Ovary (tissue), 9 donors: ENCODE data around the gene ECM1. TPM values are rescaled to one million over a fixed set of nuclear protein-coding genes. Genes with fewer than 3 reads are reported as not detected.

Experiments
- DNase-seq, 5 donors: peaks; one replicate each; pipeline ENCODE4 v3.0.0-alpha.2; 2019 to 2020
- H3K27ac ChIP-seq, 2 donors: fragments of 200-600 bp; one replicate each; pipeline versions ENCODE4 v1.5.1 to v1.8.0; 2019 to 2022
- H3K27me3 ChIP-seq: fragments of 200-600 bp; one replicate; pipeline ENCODE4 v1.8.0; 2022
- H3K36me3 ChIP-seq: fragments of 200-600 bp; sonication (generic); one replicate; pipeline ENCODE4 v1.5.1; 2019
- H3K4me1 ChIP-seq: one replicate; pipeline ENCODE4 v1.8.1; 2013; ENCODE audit warnings: mild to moderate bottlenecking, moderate library complexity; ENCODE audit not compliant: insufficient read depth
- H3K4me3 ChIP-seq: fragments of 200-600 bp; sonication (generic); one replicate; pipeline ENCODE4 v1.5.1; 2017
- H3K9me3 ChIP-seq, 2 donors: fragments of 200-600 bp in 1 of 2; sonication (generic) in 1 of 2; one replicate each; pipeline versions ENCODE4 v1.5.1 to v1.8.1; 2013 to 2019; ENCODE audit warnings: mild to moderate bottlenecking in 1 of 2, moderate library complexity in 1 of 2
- CTCF ChIP-seq, 3 donors: fragments of 450-650 bp in 2 of 3; fragments of 200-600 bp in 1 of 3; IDR thresholded peaks; one replicate each; pipeline versions ENCODE4 v1.5.1 to v1.8.0; 2016 to 2022; ENCODE audit warnings: antibody characterized with exemption in 3 of 3, mild to moderate bottlenecking in 1 of 3
- EP300 ChIP-seq: sonication (generic); formaldehyde crosslinking; IDR thresholded peaks from one replicate; pipeline ENCODE4 v1.6.1; 2017; ENCODE audit warnings: antibody characterized with exemption
- POLR2A ChIP-seq: fragments of 450-650 bp; IDR thresholded peaks from one replicate; pipeline ENCODE4 v1.6.1; 2017; ENCODE audit warnings: antibody characterized with exemption, mild to moderate bottlenecking, moderate library complexity
- WGBS, 3 donors: extraction: QIAGEN DNeasy Blood & Tissue Kit in 1 of 3; methylation state at CpG; one replicate each; pipeline versions ENCODE4 v1.1.5 to v1.1.7; 2013 to 2017; 5-methylcytosine and 5-hydroxymethylcytosine counted together
- intact Hi-C, 4 donors: fragments of 100-400 bp; cut with DNase I; formaldehyde crosslinking; loops; one replicate each; pipeline versions ENCODE4 v1.11.0 to v1.15.1; 2022 to 2023
- polyA plus RNA-seq, 2 donors: library from polyadenylated mRNA; stranded (reverse); fragments of 200-250 nt in 1 of 2; fragments of 350-450 nt in 1 of 2; fragmentation: Illumina TruSeq in 1 of 2; extraction: RNeasy Lipid Tissue Mini Kit (QIAGEN cat#74804) in 1 of 2; gene quantifications; one replicate each; pipeline ENCODE4 v1.2.3, GENCODE V29; 2013 to 2014
- total RNA-seq, 7 donors: library from RNA; depleted of rRNA in 2 of 7; stranded (reverse); fragments of >200 nt in 2 of 7; fragmentation: NEBNext Ultra II Directional in 3 of 7; extraction: Animal tissue kit (Norgen Biotek cat#: 25700) in 3 of 7; gene quantifications; one replicate each; pipeline versions ENCODE4 v1.1.0 to v1.2.4, GENCODE V29; 2016 to 2023
- donor health status: DM: no; HTN: no; CAD: no; lungs with moderate emphysema.
- donor health status: DM: no; HTN: no; CAD: no.
- donor health status: Bipolar disorder and iron deficiency.
- donor health status: DM: yes; HTN: yes; CAD: no.
- donor health status: DM: no; HTN: no; CAD: no.
- donor health status: DM: yes; HTN: yes; CAD: no.

ECM1 gene
- total and polyA plus RNA-seq, 9 donors = 1.8 to 16.7 (median 6.2) TPM

- H3K4me3 ChIP-seq = no peak overlapping the region
- TF ChIP-seq CTCF (IDR thresholded peaks at IDR 0.05) (no peak), EP300 (no peak), POLR2A (no peak)
- H3K27me3 ChIP-seq = no peaks in the 10 kb centered on the region
- H3K27ac ChIP-seq = peak overlapping the region; percentile 85 to 89
- 54 to 62% (median 60%) methylated on average over 11 to 12 of the region's 12 CpGs for WGBS, 3 donors
- peaks cover 16% of the 10 kb centered on the region for H3K4me1 ChIP-seq
- no peaks in the 10 kb centered on the region for H3K36me3 ChIP-seq
- intact Hi-C loops = loop anchor here in 3 of 4 donors (10.0 kb wide), 3 partner anchors 72 to 262 kb away; partner anchors contain the start of genes ENSA (in 1 of the 3) and GOLPH3L (in 1 of the 3)
- peak in 4 of 5 donors; percentile 57 to 65 (median 62) for DNase-seq
- H3K9me3 ChIP-seq = no peaks in the 10 kb centered on the region
These were observed 45.0 kb downstream of the ECM1 start for GRCh38 chr1:150552911-150553289.

DNA sequence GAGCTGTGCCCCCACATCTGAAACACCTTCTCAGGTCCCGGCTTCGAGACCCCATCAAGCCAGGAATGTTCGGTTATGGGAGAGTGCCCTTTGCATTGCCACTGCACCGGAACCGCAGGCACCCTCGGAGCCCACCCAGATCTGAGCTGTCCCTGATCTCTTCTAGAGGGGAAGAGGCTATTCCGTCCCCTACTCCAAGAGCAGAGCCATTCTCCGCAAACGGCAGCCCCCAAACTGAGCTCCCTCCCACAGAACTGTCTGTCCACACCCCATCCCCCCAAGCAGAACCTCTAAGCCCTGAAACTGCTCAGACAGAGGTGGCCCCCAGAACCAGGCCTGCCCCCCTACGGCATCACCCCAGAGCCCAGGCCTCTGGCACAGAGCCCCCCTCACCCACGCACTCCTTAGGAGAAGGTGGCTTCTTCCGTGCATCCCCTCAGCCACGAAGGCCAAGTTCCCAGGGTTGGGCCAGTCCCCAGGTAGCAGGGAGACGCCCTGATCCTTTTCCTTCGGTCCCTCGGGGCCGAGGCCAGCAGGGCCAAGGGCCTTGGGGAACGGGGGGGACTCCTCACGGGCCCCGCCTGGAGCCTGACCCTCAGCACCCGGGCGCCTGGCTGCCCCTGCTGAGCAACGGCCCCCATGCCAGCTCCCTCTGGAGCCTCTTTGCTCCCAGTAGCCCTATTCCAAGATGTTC, 45.6 kb downstream of the ECM1 start:
- H3K36me3 ChIP-seq = no peaks in the 10 kb centered on the region
- no peaks in the 10 kb centered on the region for H3K9me3 ChIP-seq
- H3K4me3 ChIP-seq = no peak overlapping the region
- peak overlapping the region; percentile 85 to 89 for H3K27ac ChIP-seq
- no peak for TF ChIP-seq CTCF (IDR thresholded peaks at IDR 0.05)
- no peak for TF ChIP-seq POLR2A
- TF ChIP-seq EP300 = no peak
- intact Hi-C loops = loop anchor here in 3 of 4 donors (10.0 kb wide), 3 partner anchors 71 to 261 kb away; partner anchors contain the start of genes ENSA (in 1 of the 3) and GOLPH3L (in 1 of the 3)
- peak in 2 of 5 donors; percentile 43 to 48 for DNase-seq
- WGBS, 3 donors = 80 to 82% (median 80%) methylated on average over 21 to 23 of the region's 23 CpGs
- no peaks in the 10 kb centered on the region for H3K27me3 ChIP-seq
- peaks cover 18% of the 10 kb centered on the region for H3K4me1 ChIP-seq

- 75 to 84% (median 83%) methylated on average over 8 of the region's 8 CpGs for WGBS, 3 donors
- no peak for TF ChIP-seq EP300
- TF ChIP-seq POLR2A = no peak
- no peak for TF ChIP-seq CTCF (IDR thresholded peaks at IDR 0.05)
- Histone ChIP-seq H3K4me1 (peaks cover 18% of the 10 kb centered on the region), H3K27me3 (no peaks in the 10 kb centered on the region), H3K27ac (peak overlapping the region in 1 of 2 donors; percentile 21), H3K9me3 (no peaks in the 10 kb centered on the region), H3K36me3 (no peaks in the 10 kb centered on the region), H3K4me3 (no peak overlapping the region)
- peak in 1 of 5 donors; percentile 38 for DNase-seq
- intact Hi-C loops = loop anchor here in 3 of 4 donors (10.0 kb wide), 3 partner anchors 71 to 261 kb away; partner anchors contain the start of genes ENSA (in 1 of the 3) and GOLPH3L (in 1 of the 3)
These were observed 46.2 kb downstream of the ECM1 start for GRCh38 chr1:150554086-150554452.

GRCh38 chr1:150555198-150555970, 47.5 kb downstream of the ECM1 start:
- intact Hi-C loops = loop anchor here in 3 of 4 donors (10.0 kb wide), 3 partner anchors 69 to 259 kb away; partner anchors contain the start of genes ENSA (in 1 of the 3) and GOLPH3L (in 1 of the 3)
- DNase-seq = no peak
- H3K9me3 ChIP-seq = no peaks in the 10 kb centered on the region
- no peak overlapping the region for H3K27ac ChIP-seq
- TF ChIP-seq POLR2A = no peak
- no peak for TF ChIP-seq EP300
- no peak for TF ChIP-seq CTCF (IDR thresholded peaks at IDR 0.05)
- 79 to 91% (median 88%) methylated on average over 19 of the region's 19 CpGs for WGBS, 3 donors
- peaks cover 18% of the 10 kb centered on the region for H3K4me1 ChIP-seq
- H3K4me3 ChIP-seq = no peak overlapping the region
- H3K27me3 ChIP-seq = no peaks in the 10 kb centered on the region
- H3K36me3 ChIP-seq = no peaks in the 10 kb centered on the region
